Smooth muscle cell (in vitro differentiated cells): ENCODE results near the gene PLCB4. TPM values are rescaled to one million over a fixed set of nuclear protein-coding genes. Genes with fewer than 3 reads are reported as not detected.
"Not testable (repeated sequence)": the region's sequence is repeated elsewhere in the genome, so short reads cannot be mapped to it uniquely, and the experiment has no call there.

ENCODE experiments used
- DNase-seq: peaks from one replicate; lab custom pipeline; 2025; ENCODE audit not compliant: unreplicated experiment; lab: John Stamatoyannopoulos, UW
- H2AFZ ChIP-seq: fragments of 200-600 bp; sonication (generic); 2 replicates; pipeline ENCODE4 v1.6.0; 2016; ENCODE audit warnings: antibody characterized with exemption, low read depth, mild to moderate bottlenecking
- H3F3A ChIP-seq: fragments of 200-600 bp; sonication (generic); 2 replicates; pipeline ENCODE4 v1.6.0; 2017; ENCODE audit warnings: antibody characterized with exemption, low read depth
- H3K27ac ChIP-seq: fragments of 200-600 bp; sonication (generic); 2 replicates; pipeline ENCODE4 v1.5.1; 2016; ENCODE audit warnings: low read depth, mild to moderate bottlenecking
- H3K27me3 ChIP-seq: fragments of 200-600 bp; sonication (generic); 2 replicates; pipeline ENCODE4 v1.6.1; 2016; ENCODE audit warnings: low read depth, mild to moderate bottlenecking
- H3K36me3 ChIP-seq: fragments of 200-600 bp; sonication (generic); 2 replicates; pipeline ENCODE4 v1.5.1; 2016; ENCODE audit warnings: low read depth
- H3K4me1 ChIP-seq: fragments of 200-600 bp; sonication (generic); 2 replicates; pipeline ENCODE4 v1.5.1; 2016; ENCODE audit warnings: low read depth
- H3K4me2 ChIP-seq: fragments of 200-600 bp; sonication (generic); 2 replicates; pipeline ENCODE4 v1.6.0; 2016; ENCODE audit warnings: mild to moderate bottlenecking
- H3K4me3 ChIP-seq: fragments of 200-600 bp; sonication (generic); 2 replicates; pipeline ENCODE4 v1.5.1; 2016; ENCODE audit warnings: mild to moderate bottlenecking
- H3K79me2 ChIP-seq: fragments of 200-600 bp; sonication (generic); 2 replicates; pipeline ENCODE4 v1.6.0; 2016; ENCODE audit warnings: low read depth, mild to moderate bottlenecking
- H3K9ac ChIP-seq: fragments of 200-600 bp; sonication (generic); 2 replicates; pipeline ENCODE4 v1.6.0; 2016; ENCODE audit warnings: low read depth
- H3K9me3 ChIP-seq: fragments of 200-600 bp; sonication (generic); replicated peaks from 2 replicates; pipeline ENCODE4 v1.5.1; 2016; ENCODE audit warnings: low read depth
- H4K20me1 ChIP-seq: fragments of 200-600 bp; sonication (generic); 2 replicates; pipeline ENCODE4 v1.6.0; 2016; ENCODE audit warnings: low read depth
- WGBS: methylation state at CpG from one replicate; pipeline ENCODE4 v1.1.7; 2016; ENCODE audit warnings: low lambda C conversion rate; 5-methylcytosine and 5-hydroxymethylcytosine counted together
- polyA plus RNA-seq: library from polyadenylated mRNA; unstranded; fragments of >200 nt; fragmentation: Nextera tagmentation; extraction: Ambion mirVana; gene quantifications from 2 replicates; pipeline ENCODE4 v1.2.1, GENCODE V29; 2016
- total RNA-seq: library from RNA; depleted of rRNA; stranded (reverse); fragments of >200 nt; gene quantifications from 2 replicates; pipeline ENCODE4 v1.2.3, GENCODE V29; 2014
- TF ChIP-seq, protein P1 (sequence below): fragments of 200-600 bp; sonication (generic); IDR thresholded peaks from 2 replicates; pipeline ENCODE4 v1.5.1; 2017; ENCODE audit warnings: borderline replicate concordance, mild to moderate bottlenecking, antibody characterized with exemption; ENCODE audit not compliant: insufficient read depth, poor library complexity, severe bottlenecking

The PLCB4 gene
- total and polyA plus RNA-seq, 2 experiments from 2014 or later, result 3.0 to 5.3 TPM

DNA sequence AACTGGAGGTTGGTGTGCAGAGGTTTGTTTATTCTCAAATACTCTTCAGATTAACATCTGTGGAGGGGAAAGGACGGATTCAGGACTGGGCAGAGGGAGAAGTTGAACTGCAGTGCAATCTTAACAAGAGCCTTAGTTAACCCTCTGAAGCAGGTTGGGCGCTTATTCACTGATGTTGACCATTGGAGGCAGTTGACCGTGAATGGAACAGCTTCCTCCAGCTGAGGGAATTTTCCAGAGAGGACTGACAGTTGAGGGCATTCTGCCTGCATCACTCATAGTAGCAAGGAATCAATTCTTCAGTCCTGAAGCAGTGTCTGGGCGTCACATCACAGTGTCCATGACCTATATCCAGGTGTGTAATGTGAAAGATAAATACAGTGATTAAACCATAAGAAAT is 80.9 kb downstream of the PLCB4 start:
- 87% methylated on average over 4 of the region's 4 CpGs for WGBS
- TF ChIP-seq, protein P1, sequence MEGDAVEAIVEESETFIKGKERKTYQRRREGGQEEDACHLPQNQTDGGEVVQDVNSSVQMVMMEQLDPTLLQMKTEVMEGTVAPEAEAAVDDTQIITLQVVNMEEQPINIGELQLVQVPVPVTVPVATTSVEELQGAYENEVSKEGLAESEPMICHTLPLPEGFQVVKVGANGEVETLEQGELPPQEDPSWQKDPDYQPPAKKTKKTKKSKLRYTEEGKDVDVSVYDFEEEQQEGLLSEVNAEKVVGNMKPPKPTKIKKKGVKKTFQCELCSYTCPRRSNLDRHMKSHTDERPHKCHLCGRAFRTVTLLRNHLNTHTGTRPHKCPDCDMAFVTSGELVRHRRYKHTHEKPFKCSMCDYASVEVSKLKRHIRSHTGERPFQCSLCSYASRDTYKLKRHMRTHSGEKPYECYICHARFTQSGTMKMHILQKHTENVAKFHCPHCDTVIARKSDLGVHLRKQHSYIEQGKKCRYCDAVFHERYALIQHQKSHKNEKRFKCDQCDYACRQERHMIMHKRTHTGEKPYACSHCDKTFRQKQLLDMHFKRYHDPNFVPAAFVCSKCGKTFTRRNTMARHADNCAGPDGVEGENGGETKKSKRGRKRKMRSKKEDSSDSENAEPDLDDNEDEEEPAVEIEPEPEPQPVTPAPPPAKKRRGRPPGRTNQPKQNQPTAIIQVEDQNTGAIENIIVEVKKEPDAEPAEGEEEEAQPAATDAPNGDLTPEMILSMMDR, result no peak
- Histone ChIP-seq H3K27ac (no peak overlapping the region), H3K4me2 (no peak overlapping the region), H3K9me3 (no peaks in the 10 kb centered on the region), H3K27me3 (no peaks in the 10 kb centered on the region), H3K4me1 (no peaks in the 10 kb centered on the region), H3K79me2 (no peaks in the 10 kb centered on the region), H2AFZ (no peak overlapping the region), H3K36me3 (no peaks in the 10 kb centered on the region), H4K20me1 (no peaks in the 10 kb centered on the region), H3F3A (no peaks in the 10 kb centered on the region), H3K9ac (no peak overlapping the region), H3K4me3 (no peak overlapping the region)
- DNase-seq, result no peak

DNA sequence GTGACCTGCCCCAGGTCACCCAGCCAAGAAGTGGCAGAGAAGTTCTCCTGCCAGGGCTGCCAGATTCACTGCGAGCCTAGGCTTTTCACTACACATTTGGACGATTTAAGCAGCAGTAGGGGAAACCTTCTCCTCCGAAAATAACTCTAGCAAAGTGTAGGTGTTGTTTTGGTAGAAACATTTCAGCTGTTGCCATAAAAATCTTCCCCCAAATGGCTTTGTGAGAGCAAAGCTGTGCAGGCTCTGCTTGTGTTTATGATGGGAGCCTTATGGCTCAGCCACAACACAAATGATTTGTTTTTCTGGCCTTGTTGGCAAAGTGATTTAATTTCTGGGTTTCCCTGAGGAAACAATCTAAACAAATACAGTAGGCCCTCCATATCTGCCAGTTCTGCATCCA is 81.8 kb downstream of the PLCB4 start:
- H3K27me3 ChIP-seq, result no peaks in the 10 kb centered on the region
- no peak overlapping the region for H3K4me3 ChIP-seq
- H2AFZ ChIP-seq, result no peak overlapping the region
- no peak for DNase-seq
- no peaks in the 10 kb centered on the region for H3K36me3 ChIP-seq
- no peaks in the 10 kb centered on the region for H3K79me2 ChIP-seq
- no peaks in the 10 kb centered on the region for H4K20me1 ChIP-seq
- H3K4me2 ChIP-seq, result no peak overlapping the region
- 88% methylated on average over 3 of the region's 3 CpGs for WGBS
- no peaks in the 10 kb centered on the region for H3F3A ChIP-seq
- no peaks in the 10 kb centered on the region for H3K4me1 ChIP-seq
- TF ChIP-seq, protein P1, result no peak
- no peaks in the 10 kb centered on the region for H3K9me3 ChIP-seq
- no peak overlapping the region for H3K9ac ChIP-seq
- H3K27ac ChIP-seq, result no peak overlapping the region

DNA sequence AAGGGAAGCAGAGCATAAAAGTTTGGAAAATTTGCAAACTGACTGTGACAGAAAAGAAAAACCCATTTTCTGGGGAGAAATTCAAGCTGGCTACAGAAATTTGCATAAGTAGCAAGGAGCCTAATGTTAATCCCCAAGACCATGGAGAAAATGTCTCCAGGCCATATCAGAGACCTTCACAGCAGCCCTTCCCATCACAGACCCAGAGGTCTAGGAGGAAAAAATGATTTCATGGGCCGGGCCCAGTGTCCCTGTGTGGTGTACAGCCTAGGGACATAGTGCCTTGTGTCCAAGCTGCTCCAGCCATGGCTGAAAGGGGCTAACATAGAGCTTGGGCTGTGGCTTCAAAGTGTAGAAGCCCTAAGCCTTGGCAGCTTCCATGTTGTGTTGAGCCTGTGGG is 83.3 kb downstream of the PLCB4 start:
- H3K9ac ChIP-seq, H3K27ac ChIP-seq, H3K4me2 ChIP-seq, H3K9me3 ChIP-seq, H3K36me3 ChIP-seq, H3K27me3 ChIP-seq, H3K4me3 ChIP-seq, H4K20me1 ChIP-seq, H3K79me2 ChIP-seq, H3K4me1 ChIP-seq, H3F3A ChIP-seq, DNase-seq, H2AFZ ChIP-seq: not testable (repeated sequence)
- 50% methylated on average over 1 of the region's 1 CpG for WGBS

DNA sequence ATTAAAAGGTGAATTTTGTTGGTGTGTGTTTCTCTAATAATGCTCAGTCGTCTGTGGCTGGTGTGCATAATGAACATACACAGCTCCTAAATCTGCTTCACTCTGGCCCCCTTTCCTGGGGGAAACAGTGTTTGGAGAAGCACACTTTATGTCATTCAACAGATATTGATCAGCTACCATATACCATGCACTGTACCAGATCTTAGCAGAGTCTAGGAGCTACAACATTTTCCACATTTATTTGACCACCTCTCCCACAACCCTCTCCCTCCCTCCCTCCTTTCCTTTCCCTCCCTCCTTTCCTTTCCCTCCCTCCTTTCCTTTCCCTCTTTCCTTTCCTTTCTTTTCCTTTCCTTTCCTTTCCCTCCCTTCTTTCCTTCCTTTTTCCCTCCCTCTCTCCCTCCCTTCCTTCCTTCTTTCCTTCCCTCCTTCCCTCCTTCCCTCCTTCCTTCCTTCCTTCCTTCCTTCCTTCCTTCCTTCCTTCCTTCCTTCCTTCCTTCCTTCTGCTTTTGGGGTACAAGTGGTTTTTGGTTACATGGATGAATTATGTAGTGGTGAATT is 85.7 kb downstream of the PLCB4 start:
- TF ChIP-seq, protein P1, result no peak
- 93% methylated on average over 1 of the region's 1 CpG for WGBS
- no peaks in the 10 kb centered on the region for H3K27me3 ChIP-seq
- no peaks in the 10 kb centered on the region for H3K79me2 ChIP-seq
- no peak overlapping the region for H3K4me3 ChIP-seq
- no peak overlapping the region for H3K4me2 ChIP-seq
- no peaks in the 10 kb centered on the region for H3K36me3 ChIP-seq
- no peak overlapping the region for H3K27ac ChIP-seq
- H3F3A ChIP-seq, result no peaks in the 10 kb centered on the region
- no peak overlapping the region for H2AFZ ChIP-seq
- DNase-seq, result no peak
- no peaks in the 10 kb centered on the region for H3K4me1 ChIP-seq
- H3K9me3 ChIP-seq, result no peaks in the 10 kb centered on the region
- no peaks in the 10 kb centered on the region for H4K20me1 ChIP-seq
- H3K9ac ChIP-seq, result no peak overlapping the region
